Stimulated activated CD8-positive, alpha-beta memory T cell treated with anti-CD3 and anti-CD28 coated beads, Interleukin-12 subunit alpha, Interleukin-12 subunit beta, amount 100 ng/mL, for 24 hours (primary cell): ENCODE results near the gene SLC4A5.

Source experiments
- DNase-seq: peaks from one replicate; pipeline ENCODE4 v3.0.0-alpha.2; 2020; ENCODE audit errors: extremely low read depth

Gene SLC4A5

GRCh38 chr2:74312913-74313312 is 30.3 kb downstream of the SLC4A5 start:
- DNase-seq, result no peak

- no peak for DNase-seq
Observed at GRCh38 chr2:74307720-74308119, 35.5 kb downstream of the SLC4A5 start.

GRCh38 chr2:74304332-74305148 is 38.7 kb downstream of the SLC4A5 start:
- DNase-seq, result no peak

- no peak for DNase-seq
Observed at GRCh38 chr2:74302865-74303264, 40.4 kb downstream of the SLC4A5 start.

- no peak for DNase-seq
Observed at GRCh38 chr2:74301262-74301661, 42.0 kb downstream of the SLC4A5 start.

GRCh38 chr2:74300506-74300905 is 42.7 kb downstream of the SLC4A5 start:
- DNase-seq, result no peak

GRCh38 chr2:74297950-74298349 is 45.3 kb downstream of the SLC4A5 start:
- DNase-seq, result no peak

- DNase-seq, result no peak
Observed at GRCh38 chr2:74297391-74297790, 45.8 kb downstream of the SLC4A5 start.

- no peak for DNase-seq
Observed at GRCh38 chr2:74293191-74293991, 49.8 kb downstream of the SLC4A5 start.

- DNase-seq, result no peak
Observed at GRCh38 chr2:74292751-74293150, 50.5 kb downstream of the SLC4A5 start.

- no peak for DNase-seq
Observed at GRCh38 chr2:74291886-74292621, 51.2 kb downstream of the SLC4A5 start.

GRCh38 chr2:74291218-74291544 is 52.0 kb downstream of the SLC4A5 start:
- no peak for DNase-seq

GRCh38 chr2:74290466-74291217 is 52.6 kb downstream of the SLC4A5 start:
- DNase-seq, result no peak

- no peak for DNase-seq
Observed at GRCh38 chr2:74290066-74290465, 53.1 kb downstream of the SLC4A5 start.

- no peak for DNase-seq
Observed at GRCh38 chr2:74286725-74287124, 56.5 kb downstream of the SLC4A5 start.

GRCh38 chr2:74281141-74281975 is 61.9 kb downstream of the SLC4A5 start:
- no peak for DNase-seq

GRCh38 chr2:74278694-74279093 is 64.5 kb downstream of the SLC4A5 start:
- no peak for DNase-seq

GRCh38 chr2:74278176-74278575 is 65.0 kb downstream of the SLC4A5 start:
- DNase-seq, result no peak

- no peak for DNase-seq
Observed at GRCh38 chr2:74275228-74275627, 68.0 kb downstream of the SLC4A5 start.

GRCh38 chr2:74269667-74270066 is 73.5 kb downstream of the SLC4A5 start:
- DNase-seq, result no peak

- DNase-seq, result no peak
Observed at GRCh38 chr2:74267068-74267467, 76.1 kb downstream of the SLC4A5 start.
